HepG2 (cell line): ENCODE data around the gene TTC6. TPM values are rescaled to one million over a fixed set of nuclear protein-coding genes. Genes with fewer than 3 reads are reported as not detected.
A peak's percentile ranks its signal among the peaks of the same experiment; 100 is the strongest.

Source experiments
- FOXM1 ChIP-seq: sonication (generic); formaldehyde crosslinking; IDR thresholded peaks from 2 replicates; pipeline ENCODE4 v1.5.0; 2020; ENCODE audit warnings: missing genetic modification reagents
- GTF2F1 ChIP-seq: fragments of 150-350 bp; IDR thresholded peaks from 2 replicates; pipeline ENCODE4 v1.6.1; 2014; ENCODE audit warnings: low read length
- IRF2 ChIP-seq: IDR thresholded peaks from 2 replicates; pipeline ENCODE4 v1.6.1; 2018; ENCODE audit warnings: missing genetic modification reagents, missing compliant biosample characterization
- PHB2 ChIP-seq: fragments of 450-650 bp; IDR thresholded peaks from 2 replicates; pipeline ENCODE4 v1.6.1; 2018; ENCODE audit not compliant: partially characterized antibody
- PHF8 ChIP-seq: sonication (generic); formaldehyde crosslinking; IDR thresholded peaks from 2 replicates; pipeline ENCODE4 v1.5.0; 2020; ENCODE audit warnings: missing genetic modification reagents
- RBM22 ChIP-seq: fragments of 200-400 bp; formaldehyde crosslinking; optimal IDR thresholded peaks from 2 replicates; pipeline ENCODE3; 2017; ENCODE audit warnings: mild to moderate bottlenecking, low read length, moderate library complexity
- TFE3 ChIP-seq: IDR thresholded peaks from 2 replicates; pipeline ENCODE4 v1.6.1; 2016
- ZBTB40 ChIP-seq, 2 experiments: fragments of 450-650 bp in 1 of 2; sonication (generic) in 1 of 2; formaldehyde crosslinking in 1 of 2; IDR thresholded peaks; 2 replicates each; pipeline versions ENCODE4 v1.6.1 to v1.8.0; 2016 to 2022; ENCODE audit warnings: antibody characterized with exemption in 1 of 2, mild to moderate bottlenecking in 1 of 2, missing genetic modification reagents in 1 of 2
- ZNF124 ChIP-seq: sonication (generic); formaldehyde crosslinking; IDR thresholded peaks from 2 replicates; pipeline ENCODE4 v1.4.0; 2020; ENCODE audit warnings: missing genetic modification reagents
- ZNF17 ChIP-seq: sonication (generic); formaldehyde crosslinking; IDR thresholded peaks from 2 replicates; pipeline ENCODE4 v1.5.0; 2020; ENCODE audit warnings: mild to moderate bottlenecking, missing genetic modification reagents
- ZNF282 ChIP-seq: fragments of 450-650 bp; IDR thresholded peaks from 2 replicates; pipeline ENCODE4 v1.6.1; 2018; ENCODE audit not compliant: partially characterized antibody
- ZNF577 ChIP-seq: sonication (generic); formaldehyde crosslinking; IDR thresholded peaks from 2 replicates; pipeline ENCODE4 v1.4.0; 2020; ENCODE audit warnings: mild to moderate bottlenecking, low read depth, missing genetic modification reagents, borderline replicate concordance
- ZNF772 ChIP-seq: sonication (generic); formaldehyde crosslinking; IDR thresholded peaks from 2 replicates; pipeline ENCODE4 v1.5.0; 2020; ENCODE audit warnings: mild to moderate bottlenecking, missing genetic modification reagents
- ZNF776 ChIP-seq: sonication (generic); formaldehyde crosslinking; IDR thresholded peaks from 2 replicates; pipeline ENCODE4 v1.4.0; 2020; ENCODE audit warnings: mild to moderate bottlenecking, missing genetic modification reagents
- polyA plus RNA-seq, 8 experiments: library from polyadenylated mRNA; depleted of rRNA in 3 of 8; stranded (reverse) in 7 of 8; unstranded in 1 of 8; fragments of >200 nt; fragmentation: Illumina TruSeq in 4 of 8; extraction: Trizol in 4 of 8; gene quantifications; 2 replicates each; pipeline versions ENCODE4 v1.2.1 to v1.2.3, GENCODE V29; 2011 to 2016; ENCODE audit warnings: low read depth in 4 of 8, missing spikeins in 1 of 8, mixed read lengths in 1 of 8; ENCODE audit not compliant: insufficient read depth in 1 of 8
- total RNA-seq, 5 experiments: library from RNA; depleted of rRNA; stranded (reverse); fragments of >200 nt; fragmentation: Illumina TruSeq; extraction: Trizol; gene quantifications; 2 replicates each; pipeline ENCODE4 v1.2.3, GENCODE V29; 2016; ENCODE audit warnings: low read depth in 1 of 5
- TF ChIP-seq, protein P1 (sequence below): sonication (generic); formaldehyde crosslinking; IDR thresholded peaks from 2 replicates; pipeline ENCODE4 v1.4.0; 2020; ENCODE audit warnings: missing genetic modification reagents; ENCODE audit errors: not compliant biosample characterization
- TF ChIP-seq, protein P2 (sequence below): sonication (generic); formaldehyde crosslinking; IDR thresholded peaks from 2 replicates; pipeline ENCODE4 v1.9.0; 2022; ENCODE audit warnings: missing genetic modification reagents, mild to moderate bottlenecking, borderline replicate concordance

Gene TTC6
- total and polyA plus RNA-seq, 2 of the 13 experiments (the other 11 are each of a cell fraction or from before 2014, with no cell fraction given), result 9.3 to 27.4 TPM

DNA sequence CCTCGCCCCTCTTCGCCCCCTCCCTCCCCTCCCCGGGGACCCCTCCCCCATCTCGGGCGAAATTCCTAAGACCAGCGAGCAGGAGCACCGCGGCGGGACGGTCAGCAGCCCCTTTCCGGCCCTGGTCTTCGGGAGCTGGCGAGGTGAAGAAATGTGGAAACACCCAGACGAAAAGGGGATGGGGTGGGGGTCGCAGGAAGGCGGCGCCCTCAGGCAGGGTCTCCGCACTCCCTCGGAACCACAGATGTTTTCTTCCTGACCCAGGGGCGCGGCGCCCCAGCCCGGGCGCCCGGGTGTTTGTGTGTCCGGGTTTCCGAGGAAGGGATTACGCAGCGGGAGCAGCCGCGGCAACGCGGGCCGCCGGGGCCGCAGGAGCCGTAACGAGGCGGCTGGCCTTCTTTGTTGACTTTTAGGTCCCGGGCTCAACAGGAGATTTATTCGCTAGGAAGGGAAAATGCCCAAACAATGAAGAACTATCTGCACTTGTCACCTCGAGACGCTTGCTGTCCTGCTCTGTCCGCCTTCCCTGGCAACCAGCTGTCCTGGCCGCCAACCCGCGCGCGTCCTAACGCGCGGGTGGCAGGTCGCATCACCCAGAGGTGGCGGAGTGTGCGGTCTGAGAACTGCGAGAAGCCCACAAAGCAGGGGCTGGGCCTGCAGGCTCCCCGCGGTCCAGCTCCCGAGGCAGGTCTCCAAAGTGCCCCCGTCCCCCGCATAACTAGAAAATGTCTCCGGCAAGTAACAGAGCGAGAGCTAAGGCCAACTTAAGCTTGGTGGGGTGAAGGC, 7.4 kb upstream of the TTC6 start (continued):
- no peak for TF ChIP-seq ZBTB40 (IDR thresholded peaks at IDR 0.05)
- TF ChIP-seq ZBTB40 (CRISPR knock-in tag; IDR thresholded peaks at IDR 0.05), result peak; percentile 68
- TF ChIP-seq, protein P1, sequence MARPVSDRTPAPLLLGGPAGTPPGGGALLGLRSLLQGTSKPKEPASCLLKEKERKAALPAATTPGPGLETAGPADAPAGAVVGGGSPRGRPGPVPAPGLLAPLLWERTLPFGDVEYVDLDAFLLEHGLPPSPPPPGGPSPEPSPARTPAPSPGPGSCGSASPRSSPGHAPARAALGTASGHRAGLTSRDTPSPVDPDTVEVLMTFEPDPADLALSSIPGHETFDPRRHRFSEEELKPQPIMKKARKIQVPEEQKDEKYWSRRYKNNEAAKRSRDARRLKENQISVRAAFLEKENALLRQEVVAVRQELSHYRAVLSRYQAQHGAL (CRISPR knock-in tag), result peak; percentile 80
- no peak for TF ChIP-seq ZNF577 (CRISPR knock-in tag)
- TF ChIP-seq PHB2, result no peak
- TF ChIP-seq GTF2F1, result no peak
- TF ChIP-seq RBM22, result no peak
- TF ChIP-seq ZNF282, result no peak
- no peak for TF ChIP-seq ZNF124 (CRISPR knock-in tag)
- TF ChIP-seq ZNF17, result no peak
- TF ChIP-seq FOXM1 (CRISPR knock-in tag), result 0 out of 2 replicates have a peak, but pooled peaks have one; percentile 5
- TF ChIP-seq ZNF776, result peak; percentile 6; the same call in 1 of the 2 replicates
- peak; percentile 71; the same call in 1 of the 2 replicates for TF ChIP-seq ZNF772
- peak; percentile 56; the same call in 1 of the 2 replicates for TF ChIP-seq TFE3 (CRISPR knock-in tag)
- TF ChIP-seq PHF8 (CRISPR knock-in tag), result peak; percentile 88
- TF ChIP-seq, protein P2, sequence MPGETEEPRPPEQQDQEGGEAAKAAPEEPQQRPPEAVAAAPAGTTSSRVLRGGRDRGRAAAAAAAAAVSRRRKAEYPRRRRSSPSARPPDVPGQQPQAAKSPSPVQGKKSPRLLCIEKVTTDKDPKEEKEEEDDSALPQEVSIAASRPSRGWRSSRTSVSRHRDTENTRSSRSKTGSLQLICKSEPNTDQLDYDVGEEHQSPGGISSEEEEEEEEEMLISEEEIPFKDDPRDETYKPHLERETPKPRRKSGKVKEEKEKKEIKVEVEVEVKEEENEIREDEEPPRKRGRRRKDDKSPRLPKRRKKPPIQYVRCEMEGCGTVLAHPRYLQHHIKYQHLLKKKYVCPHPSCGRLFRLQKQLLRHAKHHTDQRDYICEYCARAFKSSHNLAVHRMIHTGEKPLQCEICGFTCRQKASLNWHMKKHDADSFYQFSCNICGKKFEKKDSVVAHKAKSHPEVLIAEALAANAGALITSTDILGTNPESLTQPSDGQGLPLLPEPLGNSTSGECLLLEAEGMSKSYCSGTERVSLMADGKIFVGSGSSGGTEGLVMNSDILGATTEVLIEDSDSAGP (CRISPR knock-in tag), result peak; percentile 94
- TF ChIP-seq IRF2 (CRISPR knock-in tag), result peak; percentile 73; the same call in 1 of the 2 replicates
